Inflammatory macrophage (primary cell): Measurements from ENCODE around the gene CASKIN1.
"Not testable (repeated sequence)": the region's sequence is repeated elsewhere in the genome, so short reads cannot be mapped to it uniquely, and the experiment has no call there.

Experiments used
- DNase-seq, 2 donors: peaks; one replicate each; pipeline ENCODE4 v3.0.0-alpha.2; 2020 to 2022

The CASKIN1 gene

GRCh38 chr16:2155091-2155950 lies 41.1 kb downstream of the CASKIN1 start, which contains the start of gene TRAF7:
TSS of gene TRAF7 (plus strand) at chr16:2155782. CDS start at chr16:2163921, 8,139 bp downstream.
- peak; percentile 100 for DNase-seq

GRCh38 chr16:2154533-2155090 lies 41.8 kb downstream of the CASKIN1 start:
- peak in 1 of 2 donors; percentile 27 for DNase-seq

DNA sequence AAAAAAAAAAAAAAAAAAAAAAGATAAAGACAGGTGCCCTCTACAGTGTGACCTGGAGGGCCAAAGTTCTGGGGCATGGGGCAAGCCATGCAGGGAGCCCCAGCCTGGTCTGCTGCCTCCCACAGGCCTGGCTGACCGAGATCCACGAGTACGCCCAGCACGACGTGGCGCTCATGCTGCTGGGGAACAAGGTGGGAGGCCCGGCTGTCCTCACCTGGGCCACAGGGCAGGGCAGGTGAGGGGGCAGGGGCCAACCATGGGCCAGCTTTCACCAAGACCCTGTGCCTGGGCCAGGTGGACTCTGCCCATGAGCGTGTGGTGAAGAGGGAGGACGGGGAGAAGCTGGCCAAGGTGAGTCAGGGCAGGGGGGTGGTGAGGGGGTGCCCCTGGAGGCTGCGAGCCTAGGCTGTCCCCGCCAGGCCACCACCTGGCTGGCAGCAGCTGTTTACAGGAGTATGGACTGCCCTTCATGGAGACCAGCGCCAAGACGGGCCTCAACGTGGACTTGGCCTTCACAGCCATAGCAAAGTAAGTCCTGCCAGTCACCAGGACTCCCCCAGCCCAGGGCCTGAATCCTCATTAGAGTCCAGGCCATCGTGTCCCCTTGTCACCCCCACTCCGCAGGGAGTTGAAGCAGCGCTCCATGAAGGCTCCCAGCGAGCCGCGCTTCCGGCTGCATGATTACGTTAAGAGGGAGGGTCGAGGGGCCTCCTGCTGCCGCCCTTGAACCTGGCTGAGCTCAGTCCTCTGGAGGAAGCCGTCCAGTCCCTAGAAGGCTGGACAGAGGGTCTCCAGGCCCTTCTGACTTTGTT lies 43.5 kb downstream of the CASKIN1 start:
- no peak for DNase-seq

GRCh38 chr16:2151188-2152091 lies 45.0 kb downstream of the CASKIN1 start:
- no peak for DNase-seq

DNA sequence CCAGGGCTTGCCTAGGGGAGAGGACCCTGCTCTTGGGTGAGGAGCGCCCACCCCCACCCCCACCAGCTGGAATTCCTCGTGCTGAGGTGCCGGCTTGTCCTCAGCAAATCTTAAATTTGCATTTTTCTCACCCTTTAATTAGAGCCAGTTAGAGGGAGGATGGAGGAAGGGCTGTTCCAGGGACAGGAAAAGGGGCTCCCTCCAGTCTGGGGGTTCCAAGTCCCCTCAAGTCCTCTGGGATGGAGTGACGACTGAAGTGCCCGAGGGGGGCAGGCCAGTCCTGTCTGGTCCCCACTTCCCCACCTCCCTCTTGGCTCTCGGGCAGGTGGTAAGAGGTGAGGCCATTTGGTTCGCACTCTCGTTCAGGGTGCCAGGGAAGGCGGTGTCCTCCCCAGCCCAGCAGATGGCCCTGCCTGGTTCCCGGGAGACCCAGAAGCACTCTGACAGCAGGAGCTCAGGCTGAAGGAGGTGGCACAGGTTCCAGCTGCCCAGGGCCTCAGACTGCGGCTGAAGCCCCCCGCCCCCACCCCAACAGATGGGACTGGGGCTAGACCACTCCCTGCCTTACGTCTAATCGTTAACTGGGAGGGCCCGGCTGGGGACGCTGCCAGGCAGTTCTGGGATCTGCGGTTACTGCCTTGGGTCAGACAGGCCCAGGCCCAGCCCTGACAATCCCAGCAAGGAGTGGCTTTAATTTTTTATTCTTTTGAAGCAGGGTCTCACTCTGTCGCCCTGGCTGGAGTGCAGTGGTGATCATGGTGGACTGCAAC lies 45.8 kb downstream of the CASKIN1 start:
- DNase-seq: no peak

DNA sequence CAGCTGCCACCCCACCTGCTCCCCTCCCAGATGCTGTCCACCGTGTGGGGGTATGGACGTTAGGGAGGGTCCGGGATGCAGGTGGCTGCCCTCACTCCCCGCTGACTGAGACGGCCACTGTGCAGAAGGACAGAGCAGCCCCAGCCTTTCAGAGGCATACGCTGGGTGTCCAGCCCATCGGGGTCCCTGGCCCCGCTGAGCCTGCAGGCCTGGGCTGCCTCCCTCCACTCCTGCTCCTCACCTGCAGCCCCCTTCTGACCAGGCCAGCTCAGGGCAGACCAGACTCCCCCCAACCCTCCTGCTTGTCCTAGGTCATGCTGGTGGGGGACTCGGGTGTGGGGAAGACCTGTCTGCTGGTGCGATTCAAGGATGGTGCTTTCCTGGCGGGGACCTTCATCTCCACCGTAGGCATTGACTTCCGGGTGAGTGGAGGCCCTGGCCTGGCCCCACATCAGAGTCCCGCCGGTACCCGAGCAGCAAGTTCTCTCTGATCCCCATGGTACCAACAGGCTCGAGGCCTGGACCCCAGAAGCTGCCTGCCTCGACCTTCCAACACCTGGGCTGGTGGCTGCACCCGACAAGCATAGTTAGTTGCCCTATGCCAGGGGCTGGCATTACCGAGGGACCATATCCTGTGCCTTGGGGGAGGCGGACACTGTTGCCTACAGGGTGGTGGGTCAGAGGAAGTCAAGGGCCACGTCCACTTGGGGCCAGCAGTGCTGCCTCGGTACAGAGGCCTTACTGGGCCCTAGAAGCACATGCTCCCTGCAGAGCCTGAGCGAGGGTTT lies 46.6 kb downstream of the CASKIN1 start:
- no peak for DNase-seq

DNA sequence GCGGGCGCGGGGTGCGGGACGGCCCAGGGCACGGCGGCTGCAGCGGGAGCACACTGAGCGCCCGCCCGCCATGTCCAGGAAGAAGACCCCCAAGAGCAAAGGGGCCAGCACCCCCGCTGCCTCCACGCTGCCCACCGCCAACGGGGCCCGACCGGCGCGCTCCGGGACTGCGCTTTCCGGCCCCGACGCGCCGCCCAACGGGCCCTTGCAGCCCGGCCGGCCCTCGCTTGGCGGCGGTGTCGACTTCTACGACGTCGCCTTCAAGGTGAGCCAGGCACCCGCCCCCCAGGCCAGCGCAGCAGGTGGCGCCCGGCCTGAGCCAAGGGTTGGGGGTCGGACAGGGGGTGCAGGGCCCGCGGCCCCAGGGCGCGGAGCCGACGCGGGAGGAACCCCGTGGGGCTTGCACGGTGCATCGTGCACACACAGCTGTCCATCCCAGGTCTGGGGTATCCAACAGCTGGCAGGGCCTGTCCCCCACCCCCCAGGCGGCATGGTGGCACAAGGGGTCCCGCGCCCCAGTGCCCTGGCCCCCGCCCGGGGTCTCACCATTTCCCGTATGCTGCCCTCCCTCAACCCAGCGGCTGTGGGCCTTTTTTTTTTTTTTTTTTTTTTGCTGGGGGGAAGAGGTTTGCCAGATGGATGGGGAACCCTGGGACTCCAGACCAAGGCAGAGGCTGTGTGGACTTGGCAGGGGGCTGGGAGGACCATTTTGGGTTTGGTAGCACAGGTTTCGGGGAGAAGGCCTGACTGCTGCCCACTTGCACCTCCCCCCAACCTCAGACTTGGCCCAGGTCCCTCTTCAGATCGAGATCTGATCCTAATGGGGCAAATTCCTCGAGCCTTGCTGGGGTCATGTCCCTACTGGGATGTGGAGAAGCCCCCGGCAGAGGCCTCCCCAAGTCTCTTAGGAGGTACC lies 47.4 kb downstream of the CASKIN1 start:
- DNase-seq: no peak

DNA sequence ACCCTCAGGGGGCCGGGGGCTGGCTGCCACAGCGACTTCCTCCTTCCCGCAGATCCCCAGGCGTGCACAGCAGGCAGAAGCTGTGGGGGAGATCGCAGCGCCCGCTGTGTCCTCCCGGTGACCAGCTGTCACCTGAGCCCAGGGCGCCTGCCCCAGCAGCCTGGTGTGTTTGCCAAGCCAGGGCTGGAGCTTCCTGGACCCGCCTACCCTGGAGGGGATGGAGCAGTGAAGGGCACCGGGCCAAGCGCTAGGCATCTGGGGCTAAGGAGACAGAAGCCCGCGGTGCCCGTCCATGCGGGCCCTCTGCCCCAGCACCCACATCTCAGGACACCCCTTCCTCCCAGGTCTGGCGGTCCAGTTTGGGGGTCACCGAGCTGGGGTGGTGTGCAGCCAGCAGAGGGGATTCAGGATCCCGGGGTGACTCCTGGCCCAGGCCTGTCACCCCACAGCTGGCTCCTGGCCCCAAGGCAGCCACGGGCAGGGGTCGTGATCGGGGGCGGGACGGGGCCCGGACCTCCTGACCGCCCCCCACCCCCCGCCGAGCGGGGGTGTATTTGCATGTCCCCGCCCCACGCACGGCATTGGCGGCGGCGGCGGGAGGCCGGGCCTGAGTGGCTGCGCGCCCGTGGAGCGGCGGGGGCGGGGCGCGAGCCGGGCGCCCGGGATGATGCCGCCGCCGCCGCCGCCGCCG lies 48.3 kb downstream of the CASKIN1 start, which contains the start of gene RAB26:
Gene RAB26, plus strand, starts transcription at position 645 of the 691 bp plus-strand sequence. CDS start 159 bp downstream, outside the sequence.
- DNase-seq: peak; percentile 30 to 63

DNA sequence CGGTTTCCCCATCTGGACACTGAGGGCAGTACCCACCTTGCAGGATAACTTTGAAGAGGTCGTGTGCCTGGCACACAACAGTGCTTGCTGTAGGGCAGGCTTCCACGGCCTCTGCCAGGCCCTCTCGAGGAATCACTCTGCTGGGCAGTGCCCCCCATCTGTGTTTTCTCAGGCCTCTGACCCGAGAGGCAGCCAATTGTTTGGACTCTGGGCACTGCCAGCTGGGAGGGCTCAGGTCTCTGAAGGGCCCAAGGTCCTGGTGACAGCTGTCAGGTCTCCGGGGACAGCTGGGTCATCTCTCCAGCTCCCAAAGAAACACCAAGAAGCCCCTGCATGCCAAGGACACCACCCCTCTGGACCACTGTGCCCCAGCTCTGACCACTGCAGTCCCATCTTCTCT lies 49.0 kb downstream of the CASKIN1 start:
- DNase-seq: no peak

GRCh38 chr16:2145843-2146242 lies 50.6 kb downstream of the CASKIN1 start:
- DNase-seq: no peak

- no peak for DNase-seq
Observed at GRCh38 chr16:2143878-2144485, 52.4 kb downstream of the CASKIN1 start.

DNA sequence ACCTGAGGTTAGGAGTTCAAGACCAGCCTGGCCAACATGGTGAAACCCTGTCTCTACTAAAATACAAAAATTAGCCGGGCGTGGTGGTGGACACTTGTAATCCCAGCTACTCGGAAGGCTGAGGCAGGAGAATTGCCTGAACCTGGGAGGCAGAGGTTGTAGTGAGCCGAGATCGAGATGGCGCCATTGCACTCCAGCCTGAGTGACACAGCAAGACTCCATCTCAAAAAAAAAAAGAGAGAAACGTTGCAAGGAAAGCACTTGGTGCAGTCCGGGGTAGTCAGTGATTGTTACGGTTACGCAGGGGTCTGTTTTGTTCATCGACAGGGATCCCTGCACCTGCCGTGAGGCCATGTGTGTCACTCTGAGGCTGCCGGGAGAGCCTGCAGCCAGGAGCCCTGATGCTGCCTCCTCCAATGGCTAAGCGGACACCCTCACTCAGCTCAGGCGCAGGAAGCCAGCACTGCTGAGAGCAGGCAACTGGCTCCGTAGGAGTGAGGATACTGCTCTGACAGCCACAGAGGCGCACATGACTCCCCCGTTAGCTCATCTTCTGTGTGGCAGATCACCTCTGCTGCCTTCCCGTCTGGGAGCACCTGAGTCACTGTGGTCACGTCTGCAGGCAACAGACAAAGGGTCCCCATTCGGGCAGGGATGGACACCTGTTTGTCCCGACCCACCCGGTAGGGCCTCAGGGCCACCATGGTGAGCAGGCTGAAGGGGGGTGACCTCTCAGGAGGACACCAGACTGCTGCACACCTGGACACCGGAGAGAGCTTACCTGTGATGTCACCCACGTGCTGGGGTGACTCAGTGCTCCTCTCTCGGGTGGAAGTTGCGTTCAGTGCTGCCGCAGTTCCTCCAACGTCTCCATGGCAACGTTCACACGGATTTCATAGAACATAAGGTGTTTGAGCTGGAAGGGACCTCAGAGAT lies 53.2 kb downstream of the CASKIN1 start:
- no peak for DNase-seq

- peak; percentile 94 for DNase-seq
Observed at GRCh38 chr16:2135770-2136490, 60.5 kb downstream of the CASKIN1 start, which contains the start of gene PKD1. TSS of gene PKD1 (minus strand) at chr16:2135898. CDS start at chr16:2135689, 209 bp downstream.

- DNase-seq: not testable (repeated sequence)
Observed at GRCh38 chr16:2135071-2135470, 61.3 kb downstream of the CASKIN1 start.

DNA sequence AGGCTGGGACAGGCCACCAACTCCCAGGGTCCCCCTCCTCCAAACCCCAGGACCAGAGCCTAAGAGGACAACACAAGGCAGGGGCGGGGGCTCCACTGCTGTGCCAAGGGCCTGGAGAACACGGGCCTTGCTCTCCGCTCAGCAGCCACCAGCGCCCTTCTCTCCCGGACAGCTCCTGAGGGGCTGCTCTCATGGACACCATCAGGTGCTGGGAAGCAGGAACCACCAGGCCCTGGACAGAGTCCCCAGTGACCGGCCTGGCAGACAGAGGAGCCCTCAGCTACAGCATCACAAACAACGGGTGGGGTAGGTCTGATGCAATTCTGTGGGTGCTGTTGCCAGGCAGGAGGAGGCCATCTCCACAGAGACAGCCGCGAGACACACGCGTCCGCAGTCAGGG lies 62.6 kb downstream of the CASKIN1 start:
- DNase-seq: not testable (repeated sequence)

DNA sequence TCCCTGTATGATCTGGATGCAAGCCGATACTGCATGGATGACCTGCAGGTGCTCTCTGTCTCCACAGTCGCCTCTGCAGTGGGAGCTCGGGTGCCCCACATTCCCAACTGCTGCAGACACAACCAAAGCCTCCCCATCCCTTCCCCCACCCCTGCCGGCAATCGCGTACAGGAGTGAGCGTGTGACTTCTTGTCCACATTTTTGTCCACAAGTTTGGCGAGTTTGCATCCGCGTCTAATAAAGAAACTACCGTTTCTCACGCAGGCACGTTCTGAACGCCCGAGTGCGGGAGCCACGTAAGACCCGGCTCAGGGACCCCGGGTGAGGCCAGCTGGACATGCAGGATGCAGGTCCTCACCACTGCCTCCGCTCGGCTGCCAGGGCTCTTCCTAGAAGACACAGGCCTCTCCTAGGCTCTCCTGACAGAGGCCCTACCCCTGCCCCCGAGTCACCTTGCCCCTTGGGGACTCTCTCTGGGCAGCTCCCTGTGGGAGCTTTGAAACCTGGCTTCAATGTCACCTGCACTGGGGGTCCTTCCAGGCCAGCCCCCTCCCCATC lies 66.4 kb downstream of the CASKIN1 start:
- not testable (repeated sequence) for DNase-seq
